Amniotic stem cell (primary cell): ENCODE data around the gene PDZD8.
"Not testable (repeated sequence)": the region's sequence is repeated elsewhere in the genome, so short reads cannot be mapped to it uniquely, and the experiment has no call there.

ENCODE experiments used
- DNase-seq: peaks from one replicate; lab custom pipeline; 2025; lab: John Stamatoyannopoulos, UW

Gene PDZD8

GRCh38 chr10:117294039-117294645, 81.1 kb downstream of the PDZD8 start:
- DNase-seq, result no peak

- not testable (repeated sequence) for DNase-seq
Measured at GRCh38 chr10:117290872-117291271, 84.4 kb downstream of the PDZD8 start.

DNA sequence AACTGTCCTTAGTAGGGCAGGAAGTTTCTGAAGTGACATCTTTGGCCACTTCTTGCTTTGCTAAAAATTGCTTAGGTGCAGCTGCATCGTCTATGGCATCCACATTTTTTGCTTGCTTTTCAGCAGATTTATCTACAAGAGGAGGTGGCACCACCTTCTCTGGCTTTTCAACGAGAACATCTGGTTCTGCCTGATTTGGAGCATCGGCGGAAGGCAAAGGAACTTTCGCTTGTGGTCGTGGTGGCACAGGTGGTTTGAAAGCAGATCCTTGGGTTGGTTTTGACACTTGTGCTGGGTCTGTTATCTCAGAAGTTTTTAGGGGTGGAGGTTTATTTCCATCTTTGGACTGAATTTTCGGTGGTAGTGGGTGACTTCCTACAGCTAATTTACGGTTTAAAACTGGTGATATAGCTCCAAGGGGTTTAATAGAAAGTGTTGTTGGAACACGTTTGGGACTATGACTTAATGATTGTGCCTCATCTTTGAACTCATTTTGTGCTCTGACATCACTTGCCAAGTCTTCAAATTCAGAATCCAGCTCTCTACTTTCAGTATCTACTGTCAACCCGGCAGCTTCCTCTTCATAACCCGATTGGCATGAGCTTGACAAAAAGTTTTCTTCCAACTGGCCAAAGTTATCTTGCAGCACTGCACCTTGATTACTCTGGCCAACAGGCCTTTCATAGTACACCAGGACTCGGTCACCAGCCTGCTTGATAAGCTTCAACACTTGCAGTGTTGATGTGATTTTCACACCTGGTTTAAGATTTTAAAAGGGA, 90.3 kb downstream of the PDZD8 start:
- no peak for DNase-seq

GRCh38 chr10:117277675-117278074, 97.6 kb downstream of the PDZD8 start:
- no peak for DNase-seq

- no peak for DNase-seq
Measured at GRCh38 chr10:117275121-117275520, 100.1 kb downstream of the PDZD8 start.

DNA sequence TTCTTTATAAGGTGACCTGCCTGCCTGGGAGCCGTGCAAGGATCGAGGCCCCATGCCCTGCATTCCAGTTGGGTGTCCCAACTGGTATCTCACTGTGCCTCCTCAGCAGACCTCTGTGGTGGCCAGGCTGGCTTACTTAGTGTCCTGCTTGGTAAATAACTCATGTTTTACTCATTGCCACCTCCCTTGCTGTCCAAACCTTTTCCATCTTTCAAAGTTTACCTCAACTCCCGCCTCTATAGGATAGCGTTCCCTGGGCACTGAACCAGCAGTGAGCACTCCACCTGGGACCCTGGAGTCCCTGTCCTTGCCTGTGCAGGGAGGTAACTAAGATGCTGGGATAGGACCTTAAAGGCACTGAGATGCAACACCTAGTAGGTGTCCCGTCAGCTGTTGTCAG, 100.7 kb downstream of the PDZD8 start:
- no peak for DNase-seq

DNA sequence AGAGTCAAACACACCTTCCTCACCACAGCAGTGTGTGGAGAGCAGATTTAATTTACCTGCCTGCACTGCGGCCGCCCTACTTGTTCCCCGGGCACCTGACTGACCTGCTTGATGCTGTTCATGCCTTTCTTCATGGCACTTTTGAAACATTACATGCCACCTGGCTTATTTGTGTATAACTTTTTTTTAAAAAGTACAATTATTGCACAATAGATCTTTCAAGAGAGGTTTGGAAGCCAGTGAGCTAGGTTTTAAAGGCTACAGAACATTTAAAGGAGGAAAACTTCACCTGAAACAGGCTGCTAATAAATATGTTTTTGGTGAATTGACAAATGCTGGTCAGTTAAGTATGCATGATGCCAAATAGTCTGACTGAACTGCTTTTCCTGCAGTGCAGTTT, 101.3 kb downstream of the PDZD8 start:
- DNase-seq, result no peak

DNA sequence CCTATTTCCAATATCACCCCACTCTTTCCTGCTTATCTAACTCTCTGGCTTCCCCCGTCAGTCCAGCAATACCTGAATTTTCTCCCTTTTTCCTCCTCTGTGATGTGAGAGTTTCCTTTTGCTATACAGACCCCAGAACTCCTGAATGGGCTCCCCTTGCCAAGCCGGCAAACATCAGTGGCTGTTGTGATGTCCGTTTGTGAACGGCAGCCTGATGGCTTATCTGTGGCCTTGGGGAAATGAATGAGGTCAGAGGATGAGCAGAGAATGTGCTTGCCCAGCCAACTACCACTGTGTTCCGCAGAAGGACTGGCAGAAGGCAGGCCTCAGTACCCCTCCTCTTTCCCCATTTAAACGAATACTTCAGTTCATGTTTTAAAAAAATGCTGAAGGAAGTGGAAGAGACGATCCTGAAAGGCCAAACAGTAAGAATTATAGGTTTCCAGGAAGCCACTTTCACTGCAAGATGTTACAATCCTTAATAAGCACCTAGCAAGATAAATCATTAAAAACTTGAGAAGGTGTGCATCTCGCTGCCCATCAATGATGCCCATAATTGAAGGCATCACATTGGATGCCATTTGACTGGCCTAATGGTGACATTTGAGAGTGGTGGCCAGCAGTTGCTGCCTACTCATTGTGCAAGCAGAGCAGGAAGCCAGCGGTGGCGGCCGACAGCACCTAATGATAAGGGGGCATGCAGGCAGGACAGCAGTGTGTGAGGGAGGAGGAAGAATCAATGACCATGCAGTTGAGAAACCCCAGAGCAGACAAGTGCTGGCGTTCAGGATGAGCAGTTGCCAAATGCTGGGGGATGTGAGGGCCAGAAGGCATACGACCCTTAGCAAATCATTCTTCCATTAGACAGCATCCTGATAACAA, 102.8 kb downstream of the PDZD8 start:
- no peak for DNase-seq

DNA sequence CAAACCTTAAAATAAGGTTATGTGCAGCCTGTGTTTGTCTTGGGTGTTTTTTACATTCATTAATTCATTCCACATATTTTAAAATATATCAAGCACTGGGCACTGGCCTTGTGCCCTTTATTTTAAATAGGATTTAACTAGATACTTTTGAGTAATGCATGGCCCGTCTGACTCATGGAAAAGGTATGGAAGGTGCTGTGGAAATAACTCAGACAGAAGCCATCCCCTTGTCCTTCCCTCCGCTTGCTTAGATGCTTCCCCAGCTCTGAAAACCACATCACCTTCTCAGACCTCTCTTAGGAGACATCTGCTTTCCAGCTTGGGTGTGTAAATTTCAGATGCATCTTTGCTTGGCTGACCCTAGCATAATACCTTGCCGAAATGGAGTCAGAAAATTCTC, 103.8 kb downstream of the PDZD8 start:
- no peak for DNase-seq

GRCh38 chr10:117268907-117269306, 106.3 kb downstream of the PDZD8 start:
- no peak for DNase-seq

DNA sequence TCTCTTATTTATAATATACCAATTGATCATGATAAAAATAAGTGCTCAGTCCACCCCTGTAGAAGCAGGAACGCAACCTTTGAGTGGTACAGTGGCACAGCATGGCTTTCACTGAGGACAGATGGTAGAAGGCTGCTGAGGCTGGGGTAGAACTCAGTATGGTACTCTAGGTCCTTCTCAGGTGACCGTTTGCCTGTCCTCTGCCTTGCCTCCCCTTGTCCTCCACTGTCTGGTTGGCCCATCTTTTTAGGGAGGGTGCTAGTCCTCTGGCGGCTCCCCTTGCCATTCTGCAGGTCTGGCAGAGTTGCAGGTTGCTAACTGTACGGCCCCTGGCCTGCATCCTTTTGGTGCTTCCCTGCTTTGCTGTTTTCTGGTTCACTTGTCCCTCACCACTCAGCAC, 107.0 kb downstream of the PDZD8 start:
- DNase-seq, result no peak

DNA sequence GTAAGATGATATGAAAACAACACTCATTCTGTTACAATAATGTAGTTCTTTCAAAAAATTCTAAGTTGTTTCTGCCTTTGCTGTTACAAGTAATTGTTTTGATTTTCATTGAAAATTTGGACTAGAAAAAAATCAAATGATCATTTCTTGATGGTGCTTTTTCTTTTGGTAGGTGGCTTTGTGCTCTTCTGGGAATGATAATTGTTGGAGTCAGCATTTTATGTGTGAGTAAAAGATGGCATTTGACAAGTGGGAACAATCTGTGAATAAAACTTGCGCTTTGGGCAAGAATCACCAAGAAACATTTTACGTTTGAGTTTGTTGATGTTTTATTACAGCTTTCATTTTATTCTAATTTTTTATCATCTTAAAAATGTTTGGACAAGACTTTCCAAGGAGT, 108.4 kb downstream of the PDZD8 start:
- DNase-seq, result no peak

DNA sequence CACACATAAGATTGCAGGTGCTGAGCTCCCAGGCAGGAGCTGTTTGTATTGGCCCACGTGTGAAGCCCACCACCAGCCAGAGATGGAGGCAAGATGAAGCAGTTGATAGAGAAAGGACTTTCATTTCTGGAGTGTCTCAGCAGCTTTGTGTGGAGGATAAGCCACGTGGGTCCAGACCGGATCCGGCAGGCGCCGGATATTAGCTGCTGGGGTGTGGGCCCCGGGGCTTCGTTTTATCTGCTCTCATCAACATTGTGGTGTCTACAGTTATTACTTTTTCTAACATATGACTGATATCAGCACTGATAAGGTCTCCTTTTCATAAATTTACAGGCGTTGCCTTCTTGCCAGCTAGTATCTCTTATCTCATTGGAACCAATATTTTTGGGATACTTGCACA, 108.8 kb downstream of the PDZD8 start:
- DNase-seq, result no peak

GRCh38 chr10:117264782-117265181, 110.5 kb downstream of the PDZD8 start:
- no peak for DNase-seq

DNA sequence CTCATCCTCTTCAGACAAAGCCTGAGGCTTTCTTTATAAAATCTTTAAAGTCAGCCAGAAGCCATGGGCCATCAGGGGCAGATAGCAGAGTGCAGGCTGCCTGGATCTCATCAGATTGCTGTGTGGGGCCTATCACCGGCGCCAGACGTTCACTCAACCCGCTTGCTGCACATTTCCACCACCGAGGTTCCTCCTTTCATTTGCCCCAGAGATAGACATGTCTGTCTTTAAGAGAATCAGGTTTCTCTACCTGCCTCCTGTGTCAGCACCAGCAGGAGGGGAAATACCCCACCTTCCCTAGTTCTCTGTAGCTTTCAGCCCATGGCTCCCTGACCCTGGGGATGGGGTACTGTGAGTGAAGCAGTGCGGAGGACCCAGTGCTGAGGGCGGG, 112.3 kb downstream of the PDZD8 start:
- no peak for DNase-seq

GRCh38 chr10:117262291-117262902, 112.8 kb downstream of the PDZD8 start:
- no peak for DNase-seq

DNA sequence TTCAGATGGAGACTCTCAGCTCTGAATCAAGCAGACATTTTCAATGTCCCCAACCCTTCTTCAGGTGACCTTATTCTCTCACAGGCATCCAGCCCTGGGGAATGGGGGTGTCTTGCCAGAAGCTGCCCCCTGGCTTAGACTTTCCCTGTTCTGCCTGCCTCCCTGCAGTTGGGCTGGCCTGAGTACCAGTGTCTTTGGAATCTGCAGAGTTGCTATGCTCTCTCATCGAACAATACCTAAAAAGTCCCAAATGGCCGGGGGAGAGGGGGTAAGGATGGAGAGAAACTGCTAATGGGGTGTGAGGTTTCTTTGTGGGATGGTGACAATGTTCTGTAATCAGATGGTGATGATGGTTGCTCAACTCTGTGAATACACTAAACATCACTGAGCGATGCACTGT, 113.7 kb downstream of the PDZD8 start:
- DNase-seq, result no peak

DNA sequence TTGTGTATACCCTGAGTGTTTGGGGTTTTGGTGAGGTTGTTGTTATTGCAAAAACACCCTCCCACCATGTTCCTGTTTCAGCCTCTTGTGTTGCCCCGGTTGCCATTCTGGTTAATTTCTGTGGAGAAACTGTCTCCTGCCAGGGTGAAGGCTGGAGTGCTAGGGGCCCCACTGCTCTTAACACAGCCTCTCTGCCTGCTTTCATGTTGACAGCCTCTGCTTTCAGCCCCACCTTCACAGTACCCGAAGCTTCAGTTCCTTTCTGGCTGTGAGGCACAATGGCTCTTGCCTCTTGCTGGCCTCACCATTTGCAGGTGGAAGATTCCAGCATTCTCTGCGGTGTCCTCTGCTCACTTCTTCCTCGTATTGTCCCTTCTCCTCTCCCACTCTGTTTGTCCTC, 115.2 kb downstream of the PDZD8 start:
- DNase-seq, result no peak

- no peak for DNase-seq
Measured at GRCh38 chr10:117259279-117259678, 116.0 kb downstream of the PDZD8 start.

- DNase-seq, result no peak
Measured at GRCh38 chr10:117257721-117258120, 117.5 kb downstream of the PDZD8 start.

DNA sequence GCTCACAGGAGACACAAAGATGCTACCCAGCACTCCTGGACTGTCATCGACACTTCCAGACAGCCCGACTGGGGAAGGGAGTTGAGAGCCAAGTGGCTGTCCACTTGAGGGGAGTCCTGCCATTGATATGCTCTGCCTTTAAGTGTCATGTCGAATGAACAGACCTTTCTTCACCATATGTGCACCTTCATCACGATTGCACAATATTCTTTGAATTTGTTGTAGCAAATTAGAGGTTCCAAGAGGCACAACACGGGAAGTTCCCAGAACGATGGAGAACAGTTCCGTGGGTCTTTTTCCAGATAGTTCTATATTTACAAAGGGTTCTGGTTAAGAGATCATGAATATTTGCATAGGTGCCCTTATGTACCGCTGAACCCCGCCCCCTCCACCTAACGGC, 118.3 kb downstream of the PDZD8 start:
- DNase-seq, result no peak

GRCh38 chr10:117255835-117256460, 119.3 kb downstream of the PDZD8 start:
- DNase-seq, result no peak
